HG02970 (cell line): ENCODE results near the gene TNFAIP2.

Experiments
- ATAC-seq: cut with Tn5 transposase; IDR thresholded peaks from one replicate; pipeline ENCODE4 v1.9.1; 2021; ENCODE audit warnings: mild to moderate bottlenecking, moderate library complexity, moderate number of reproducible peaks; ENCODE audit not compliant: unreplicated experiment, low FRiP score

Gene TNFAIP2

GRCh38 chr14:103121121-103121845 lies 2.0 kb upstream of the TNFAIP2 start:
- ATAC-seq, result no peak

- ATAC-seq, result no peak
These were observed 1.2 kb upstream of the TNFAIP2 start for GRCh38 chr14:103121846-103122584.

- no peak for ATAC-seq
These were observed 695 bp upstream of the TNFAIP2 start for GRCh38 chr14:103122585-103122946.

DNA sequence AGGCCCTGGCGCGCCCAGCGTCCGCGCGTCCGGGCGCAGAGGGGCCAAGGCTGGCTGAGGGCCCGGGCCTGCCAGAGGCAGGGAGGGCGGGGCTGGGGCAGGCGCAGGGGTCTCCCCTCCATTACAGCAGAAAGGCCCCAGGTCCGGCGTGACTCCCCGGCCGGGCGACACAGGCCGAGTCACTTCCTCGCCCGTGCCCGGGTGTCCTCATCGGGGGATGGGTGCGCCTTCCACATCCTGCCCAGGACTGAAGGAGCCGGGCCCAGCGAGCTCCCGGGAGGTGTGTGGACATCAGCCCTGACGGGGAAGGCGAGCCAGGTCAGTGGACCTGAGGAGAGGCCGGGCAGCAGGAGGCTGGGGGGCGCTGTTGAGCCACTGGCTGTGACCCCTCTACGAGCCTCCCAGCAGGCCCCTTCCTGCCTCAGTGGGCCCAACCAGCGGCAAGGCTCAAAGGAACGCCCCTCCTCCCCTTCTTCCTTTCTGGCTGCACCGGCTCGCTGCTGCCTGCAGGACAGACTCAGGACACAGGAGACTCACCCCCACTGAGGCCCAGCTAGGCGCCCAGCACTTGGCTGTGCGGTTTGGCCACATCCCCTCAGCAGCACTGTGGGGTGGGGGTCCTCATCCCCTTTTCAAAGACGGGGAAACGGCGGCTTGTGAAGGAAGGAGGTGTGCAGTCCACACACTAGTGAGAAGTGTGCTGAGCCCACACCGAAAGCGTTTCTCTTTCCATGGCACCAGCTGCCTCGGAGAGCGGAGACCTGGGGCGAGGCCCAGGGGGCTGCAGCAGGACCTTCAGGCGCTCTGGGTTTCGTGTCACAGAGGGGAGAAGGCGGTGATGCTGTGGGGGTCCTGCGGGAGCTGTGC lies 606 bp downstream of the TNFAIP2 start:
- no peak for ATAC-seq

GRCh38 chr14:103124501-103125001 lies 1.3 kb downstream of the TNFAIP2 start:
- ATAC-seq, result no peak

GRCh38 chr14:103125098-103126070 lies 2.1 kb downstream of the TNFAIP2 start:
- ATAC-seq, result no peak

DNA sequence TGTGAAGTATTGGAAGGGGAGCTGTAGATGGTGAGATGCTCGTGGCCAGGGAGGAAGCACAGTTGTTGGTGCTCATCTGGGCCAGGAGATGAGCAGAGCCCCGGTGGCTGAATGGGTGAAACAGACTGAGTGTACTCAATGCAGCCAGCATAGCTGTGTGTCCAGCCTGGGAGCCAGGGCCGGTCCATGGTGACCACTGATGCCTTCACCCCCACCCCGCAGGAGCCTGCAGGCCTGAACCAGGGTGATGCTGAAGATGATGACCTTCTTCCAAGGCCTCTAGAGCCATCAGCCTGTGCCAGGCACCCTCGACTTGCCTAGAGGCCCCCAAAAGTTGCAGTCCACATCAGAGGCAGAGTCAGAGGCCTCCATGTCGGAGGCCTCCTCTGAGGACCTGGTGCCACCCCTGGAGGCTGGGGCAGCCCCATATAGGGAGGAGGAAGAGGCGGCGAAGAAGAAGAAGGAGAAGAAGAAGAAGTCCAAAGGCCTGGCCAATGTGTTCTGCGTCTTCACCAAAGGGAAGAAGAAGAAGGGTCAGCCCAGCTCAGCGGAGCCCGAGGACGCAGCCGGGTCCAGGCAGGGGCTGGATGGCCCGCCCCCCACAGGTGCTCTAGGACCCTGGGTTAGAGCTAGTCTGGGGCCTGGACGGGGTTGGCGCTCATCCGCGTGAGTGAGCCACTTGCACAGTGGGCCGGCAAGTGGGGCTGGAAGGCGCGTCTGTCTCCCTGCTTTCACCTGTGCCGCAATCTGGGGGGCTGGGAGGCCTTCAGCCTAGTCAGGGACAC lies 3.0 kb downstream of the TNFAIP2 start:
- ATAC-seq, result no peak

DNA sequence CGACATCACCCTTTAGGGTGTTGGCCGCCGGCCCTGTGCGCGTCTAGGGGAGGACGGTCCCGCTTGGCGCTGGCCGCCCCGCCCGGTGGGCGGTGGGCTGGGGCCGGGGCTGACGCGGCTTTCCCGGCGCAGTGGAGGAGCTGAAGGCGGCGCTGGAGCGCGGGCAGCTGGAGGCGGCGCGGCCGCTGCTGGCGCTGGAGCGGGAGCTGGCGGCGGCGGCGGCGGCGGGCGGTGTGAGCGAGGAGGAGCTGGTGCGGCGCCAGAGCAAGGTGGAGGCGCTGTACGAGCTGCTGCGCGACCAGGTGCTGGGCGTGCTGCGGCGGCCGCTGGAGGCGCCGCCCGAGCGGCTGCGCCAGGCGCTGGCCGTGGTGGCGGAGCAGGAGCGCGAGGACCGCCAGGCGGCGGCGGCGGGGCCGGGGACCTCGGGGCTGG lies 3.6 kb downstream of the TNFAIP2 start:
- no peak for ATAC-seq

- no peak for ATAC-seq
These were observed 4.1 kb downstream of the TNFAIP2 start for GRCh38 chr14:103127356-103127755.

DNA sequence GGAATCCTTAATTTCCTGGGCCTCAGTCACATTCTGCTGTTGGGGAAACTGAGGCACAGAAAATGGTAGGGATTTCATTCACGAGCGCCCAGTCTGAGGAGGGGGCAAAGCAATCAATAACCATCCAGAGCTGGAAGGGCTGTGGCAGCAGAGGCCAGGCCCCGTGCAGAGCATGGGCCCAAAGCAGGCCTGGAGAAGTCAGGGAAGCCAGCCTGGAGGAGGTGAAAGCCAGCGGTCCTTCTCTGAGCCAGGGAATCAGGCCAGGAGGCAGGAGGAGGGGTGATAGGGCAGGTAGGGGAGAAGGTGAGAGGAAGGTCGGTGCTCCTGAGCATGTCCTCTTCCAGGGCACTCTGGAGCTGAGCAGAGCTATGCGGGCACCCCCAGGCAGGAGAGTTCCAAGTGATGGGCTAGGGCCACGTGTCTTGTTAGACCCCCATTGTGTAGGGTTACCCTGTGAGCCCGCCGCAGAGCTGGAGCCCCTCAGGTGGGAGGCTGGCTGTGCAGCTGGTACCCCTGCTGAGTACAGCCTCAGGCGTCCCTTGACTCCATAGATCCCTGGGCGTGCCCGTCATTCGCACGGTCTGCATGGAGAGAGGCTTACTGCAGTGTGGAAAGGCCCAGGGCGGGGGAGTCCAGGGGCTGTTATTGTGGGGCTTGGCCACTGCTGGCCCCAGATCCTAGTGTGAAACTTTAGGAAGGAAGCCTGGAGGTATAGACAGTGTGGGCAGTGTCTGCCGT lies 4.8 kb downstream of the TNFAIP2 start:
- no peak for ATAC-seq

- no peak for ATAC-seq
These were observed 5.5 kb downstream of the TNFAIP2 start for GRCh38 chr14:103128631-103129300.

- ATAC-seq, result no peak
These were observed 6.2 kb downstream of the TNFAIP2 start for GRCh38 chr14:103129301-103130016.

GRCh38 chr14:103130017-103130764 lies 6.9 kb downstream of the TNFAIP2 start:
- no peak for ATAC-seq

DNA sequence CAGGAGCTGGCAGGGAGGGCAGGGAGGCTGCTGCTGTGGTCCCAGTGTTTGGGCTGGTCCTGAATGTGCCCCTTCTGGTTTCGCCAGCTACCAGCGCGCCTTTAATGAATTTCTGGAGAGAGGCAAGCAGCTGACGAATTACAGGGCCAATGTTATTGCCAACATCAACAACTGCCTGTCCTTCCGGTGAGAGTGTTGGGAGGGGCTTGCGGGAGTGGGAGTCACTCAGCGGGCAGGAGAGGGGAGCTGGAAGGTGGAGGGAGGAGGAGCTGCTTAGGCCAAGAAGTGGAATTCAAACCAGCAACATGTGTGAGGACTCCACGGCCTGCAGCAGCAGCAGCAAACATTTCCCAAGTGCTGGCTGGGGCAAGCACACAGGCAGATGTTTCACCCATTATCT lies 7.7 kb downstream of the TNFAIP2 start:
- no peak for ATAC-seq

- no peak for ATAC-seq
These were observed 8.3 kb downstream of the TNFAIP2 start for GRCh38 chr14:103131580-103131979.

DNA sequence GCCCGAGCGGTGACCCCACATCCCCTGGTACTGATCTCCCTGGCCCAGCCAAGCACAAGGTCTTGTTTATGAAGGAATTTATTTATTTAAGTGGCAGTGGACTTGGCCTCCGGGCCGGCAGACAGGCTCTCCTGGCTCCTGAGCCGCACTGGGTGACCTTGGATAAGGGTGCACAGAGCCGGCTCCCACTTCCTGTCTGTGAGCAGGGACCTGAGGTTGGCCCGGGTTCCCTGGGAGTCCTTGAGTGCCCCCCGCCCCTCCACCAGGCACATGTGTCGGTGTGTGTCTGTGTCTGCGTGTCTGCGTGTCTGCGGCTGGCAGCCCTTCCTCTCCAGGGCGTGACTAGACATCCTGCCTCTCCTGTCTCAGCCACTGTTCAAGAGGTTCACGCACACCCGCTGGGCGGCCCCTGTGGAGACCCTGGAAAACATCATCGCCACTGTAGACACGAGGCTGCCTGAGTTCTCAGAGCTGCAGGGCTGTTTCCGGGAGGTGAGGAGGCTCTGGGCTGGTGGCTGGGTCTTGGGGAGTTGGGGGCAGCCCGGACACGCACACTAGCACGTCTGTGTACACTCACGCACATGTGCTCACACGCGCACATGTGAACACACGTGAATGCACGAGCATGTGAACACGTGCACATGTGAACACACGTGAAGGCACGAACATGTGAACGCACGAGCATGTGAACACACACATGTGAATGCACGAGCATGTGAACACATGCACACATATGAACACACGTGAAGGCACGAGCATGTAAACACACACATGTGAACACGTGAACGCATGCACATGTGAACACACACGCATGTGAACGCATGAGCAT lies 9.3 kb downstream of the TNFAIP2 start:
- no peak for ATAC-seq
